CD4-positive, alpha-beta T cell treated with Interleukin-2 at 100 ng/mL for 4 hours (primary cell): ENCODE results near the gene FRMD4A.

Source experiments
- DNase-seq: peaks from one replicate; pipeline ENCODE4 v3.0.0-alpha.2; 2020; ENCODE audit warnings: low spot score

Gene FRMD4A

DNA sequence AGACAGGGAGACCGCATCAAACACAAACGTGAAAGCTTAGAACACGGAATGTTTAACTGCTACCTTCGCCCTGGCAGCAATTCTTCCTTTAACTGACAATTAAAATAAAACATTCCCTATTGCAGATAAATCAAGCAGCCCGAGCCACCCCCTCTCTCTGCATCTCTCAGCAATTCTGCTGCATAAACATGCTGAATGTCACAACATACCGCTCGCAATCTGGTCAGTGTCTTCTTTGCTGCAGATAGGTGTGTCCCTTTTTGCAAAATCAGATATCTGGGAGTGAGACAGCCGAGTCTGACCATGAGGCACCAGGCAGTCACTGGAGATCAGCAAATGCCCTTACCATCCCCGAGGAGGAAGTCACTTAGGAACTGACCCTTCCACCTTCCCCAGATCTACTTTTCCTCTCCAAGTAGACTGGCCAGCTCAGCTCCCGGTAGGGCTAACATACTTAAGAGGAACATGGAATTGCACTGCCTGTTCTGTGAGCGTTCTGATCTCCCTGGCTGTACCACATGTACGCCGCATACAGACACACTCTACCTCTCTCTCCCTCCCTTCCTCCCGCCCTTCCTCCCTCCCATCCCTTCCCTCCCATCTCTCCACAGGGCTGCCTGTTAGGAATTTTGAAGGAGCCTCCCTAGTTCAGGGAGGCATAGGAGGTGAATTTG lies at the start of gene FRMD4A:
FRMD4A (minus strand) TSS at position 537 of the 674 bp plus-strand sequence.
- no peak for DNase-seq

DNA sequence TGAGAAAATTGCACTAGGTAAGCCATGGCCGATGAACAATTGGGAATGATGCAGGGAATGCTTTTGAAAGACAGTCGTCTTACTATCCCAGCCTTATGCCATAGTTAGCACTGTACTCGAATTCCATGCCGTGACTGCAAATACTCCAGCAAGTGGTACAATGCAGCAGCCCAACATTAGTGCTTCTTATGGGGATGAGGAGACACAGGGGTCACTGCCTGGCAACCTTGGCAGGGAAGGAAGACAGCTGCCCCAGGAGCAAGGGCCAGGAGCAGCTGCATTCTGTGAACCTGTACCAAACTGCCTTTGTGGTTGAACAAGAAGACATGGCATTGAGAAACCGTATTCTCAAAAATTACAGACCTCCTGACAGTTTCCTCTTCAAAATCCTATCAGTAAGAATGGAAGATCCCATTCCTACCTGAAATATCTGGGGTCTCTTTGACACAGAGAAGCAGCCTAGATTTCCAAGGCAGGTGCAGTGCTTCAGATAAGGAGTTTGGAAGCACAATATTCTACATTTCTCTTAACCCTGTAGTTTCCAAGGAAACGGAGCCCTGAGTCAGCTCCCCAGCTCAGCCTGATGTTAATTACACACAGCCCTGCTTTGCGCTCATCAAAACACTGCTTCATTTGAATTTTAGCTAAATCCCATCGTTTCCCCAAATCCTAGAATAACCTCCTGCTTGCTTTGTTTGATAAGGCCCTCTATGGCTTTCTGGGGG lies 49.0 kb upstream of the FRMD4A start:
- no peak for DNase-seq

DNA sequence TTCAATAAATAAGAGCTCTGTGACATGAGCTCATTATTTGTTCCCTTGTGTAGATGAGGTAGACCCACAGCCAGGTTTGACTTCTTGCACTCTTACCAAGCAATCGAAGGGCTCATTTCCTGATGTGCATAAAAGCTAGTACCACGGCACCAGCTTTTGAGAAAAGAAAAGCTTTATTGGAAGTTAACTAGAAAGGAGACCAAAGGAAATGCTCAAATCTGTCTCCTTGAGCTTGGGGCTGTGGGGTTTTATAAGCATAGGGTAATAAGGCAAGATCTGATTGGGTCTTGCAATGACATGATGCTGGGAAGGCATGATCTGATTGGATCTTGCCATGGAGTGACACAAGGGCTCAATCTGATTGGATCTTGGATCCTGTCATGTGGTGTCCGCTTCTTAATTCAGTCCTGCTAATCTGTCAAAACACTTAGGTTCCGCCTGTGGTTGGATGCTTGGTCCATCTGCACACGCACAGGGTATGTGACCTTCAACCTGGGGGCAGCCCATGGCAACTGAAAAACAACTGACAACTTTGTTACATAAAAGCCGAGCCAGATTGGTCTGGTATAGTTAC lies 47.8 kb upstream of the FRMD4A start:
- DNase-seq: no peak

DNA sequence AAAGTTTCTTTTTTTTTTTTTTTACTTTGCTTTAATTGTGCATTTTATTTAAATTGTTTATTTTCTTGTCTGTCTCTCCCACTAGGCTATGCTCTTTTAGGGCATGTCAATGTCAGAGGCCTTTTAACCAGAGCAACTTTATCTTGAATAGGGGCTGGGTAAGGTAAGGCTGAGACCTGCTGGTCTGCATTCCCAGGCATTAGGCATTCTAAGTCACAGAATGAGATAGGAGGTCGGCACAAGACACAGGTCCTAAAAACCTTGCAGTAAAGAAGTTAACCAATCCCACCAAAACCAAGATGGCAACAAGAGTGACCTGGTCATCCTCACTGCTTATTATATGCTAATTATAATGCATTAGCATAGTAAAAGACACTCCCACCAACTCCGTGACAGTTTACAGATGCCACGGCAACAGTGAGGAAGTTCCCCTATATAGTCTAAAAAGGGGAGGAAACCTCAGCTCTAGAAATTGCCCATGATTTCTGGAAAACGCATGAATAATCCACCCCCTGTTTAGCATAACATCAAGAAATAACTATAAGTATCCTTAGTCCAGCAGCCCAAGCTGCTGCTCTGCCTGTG lies 47.0 kb upstream of the FRMD4A start:
- no peak for DNase-seq

DNA sequence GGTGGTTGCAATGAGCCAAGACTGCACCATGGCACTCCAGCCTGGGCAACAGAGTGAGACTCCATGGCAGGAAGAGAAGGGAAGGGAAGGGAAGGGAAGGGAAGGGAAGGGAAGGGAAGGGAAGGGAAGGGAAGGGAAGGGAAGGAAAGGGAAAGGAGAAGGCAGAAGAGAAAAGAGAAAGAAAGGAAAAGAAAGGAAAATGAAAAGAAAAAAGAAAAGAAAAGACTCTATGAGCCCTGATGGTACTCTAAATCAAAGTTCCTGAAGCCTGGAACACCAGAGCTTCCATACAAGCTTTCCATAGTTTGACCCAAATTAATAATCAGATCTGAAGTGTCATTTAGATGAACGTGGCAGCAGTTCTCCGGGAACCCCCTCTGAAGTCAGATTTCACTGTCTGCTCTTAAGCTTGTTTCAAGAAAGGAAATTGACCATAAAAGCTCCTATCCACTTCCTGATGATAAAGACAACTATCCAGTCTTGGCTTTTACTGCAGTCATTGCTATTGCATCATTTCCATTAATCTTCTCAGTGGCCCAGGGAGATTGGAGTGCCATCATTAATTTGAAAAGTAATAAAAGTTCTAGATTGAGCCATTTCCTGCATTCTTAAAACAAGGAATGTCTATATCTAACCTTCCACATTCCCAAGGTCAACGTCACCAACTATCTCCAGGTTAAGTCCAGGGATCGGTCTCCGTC lies 44.2 kb upstream of the FRMD4A start:
- no peak for DNase-seq

DNA sequence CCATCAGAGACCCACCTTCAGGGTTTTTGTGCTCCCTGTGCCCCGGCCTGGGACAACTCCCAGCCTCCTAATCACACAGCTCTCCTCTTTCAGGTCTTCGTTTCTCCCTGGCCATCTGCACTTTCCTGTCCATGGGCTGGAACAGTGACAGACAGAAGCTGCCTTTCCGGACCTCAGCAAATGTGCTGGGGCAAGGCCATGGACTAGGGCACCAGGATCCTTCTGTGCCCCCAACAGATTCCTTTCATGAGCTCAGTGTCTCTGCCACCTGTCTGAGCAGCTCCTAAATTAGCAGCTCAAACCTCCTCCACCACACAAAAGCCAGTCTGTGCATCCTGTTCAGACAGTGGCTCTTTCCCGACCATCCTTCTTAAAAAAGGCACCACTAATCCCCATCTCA lies 41.9 kb upstream of the FRMD4A start:
- no peak for DNase-seq

DNA sequence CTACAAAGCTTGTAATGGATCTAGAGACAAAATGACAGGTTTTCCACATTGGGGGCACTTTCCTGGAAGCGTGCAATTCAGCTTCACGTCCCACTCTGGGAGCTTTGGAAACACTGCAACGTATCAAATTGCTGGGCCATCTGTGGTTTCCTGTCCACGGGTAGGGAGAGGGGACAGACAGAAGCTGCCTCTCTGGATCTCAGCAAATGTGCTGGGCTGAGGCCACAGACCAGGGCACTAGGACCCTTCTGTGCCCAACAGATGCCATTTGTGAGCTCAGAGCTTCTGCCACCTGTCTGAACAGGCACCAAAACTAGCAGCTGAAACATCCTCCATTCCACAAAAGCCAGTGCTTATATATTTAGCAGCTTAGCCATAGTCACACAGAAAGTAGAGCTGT lies 40.9 kb upstream of the FRMD4A start:
- no peak for DNase-seq

DNA sequence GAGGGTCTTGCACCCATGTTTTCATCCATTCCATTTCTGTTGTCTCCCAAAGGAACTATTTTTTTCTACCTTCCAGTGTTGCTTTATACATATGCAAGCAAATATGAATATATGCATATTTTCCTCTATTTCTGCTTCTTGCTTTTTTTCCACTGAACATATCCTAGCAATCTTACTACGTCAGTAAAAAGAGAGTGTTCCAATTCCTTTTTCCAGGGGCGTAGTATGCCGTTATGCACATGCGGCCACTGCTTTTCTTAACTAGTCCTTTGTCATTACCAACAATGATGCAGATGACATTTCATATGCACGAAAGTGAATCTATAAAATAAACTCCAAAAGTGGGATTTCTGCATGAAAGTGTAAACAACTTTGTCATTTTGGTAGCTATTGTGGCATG lies 40.2 kb upstream of the FRMD4A start:
- DNase-seq: no peak

DNA sequence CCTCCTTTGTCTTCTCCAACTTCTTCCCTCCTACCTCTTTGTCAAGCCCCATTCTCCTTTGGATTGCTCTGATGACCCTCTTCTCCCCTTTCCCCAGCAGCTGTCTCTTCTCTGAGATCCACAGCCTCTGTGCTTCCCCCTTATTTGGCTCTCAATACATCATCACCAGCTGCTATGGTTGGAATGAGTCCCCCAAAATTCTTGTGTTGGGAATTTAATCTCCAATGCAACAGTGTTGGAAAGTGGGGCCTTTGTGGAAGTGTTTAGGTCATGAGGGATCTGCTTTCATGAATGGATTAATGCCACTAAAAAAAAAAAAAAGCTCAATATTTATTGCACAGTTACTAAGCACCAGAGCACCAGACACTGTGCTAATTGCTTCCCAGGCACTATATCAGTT lies 39.2 kb upstream of the FRMD4A start:
- DNase-seq: no peak

DNA sequence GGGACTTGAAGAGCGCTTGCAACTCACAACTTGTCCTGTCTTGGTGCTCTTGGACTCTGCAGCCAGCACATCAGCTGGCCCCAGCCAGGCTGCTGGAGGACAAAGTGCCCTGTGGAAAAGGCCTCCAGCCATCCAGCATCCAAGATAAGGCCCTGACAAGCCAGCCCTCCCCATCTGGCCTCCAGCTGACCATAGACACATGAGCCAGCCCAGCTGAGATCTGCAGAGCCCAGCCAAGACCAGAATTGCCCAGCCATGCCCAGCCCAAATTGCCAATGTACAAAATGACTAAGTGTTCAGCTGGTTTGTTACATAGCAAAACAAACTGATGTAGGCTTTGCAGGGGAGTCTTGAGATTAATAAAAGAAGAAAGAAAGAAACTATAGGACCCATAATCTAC lies 36.0 kb upstream of the FRMD4A start:
- no peak for DNase-seq

DNA sequence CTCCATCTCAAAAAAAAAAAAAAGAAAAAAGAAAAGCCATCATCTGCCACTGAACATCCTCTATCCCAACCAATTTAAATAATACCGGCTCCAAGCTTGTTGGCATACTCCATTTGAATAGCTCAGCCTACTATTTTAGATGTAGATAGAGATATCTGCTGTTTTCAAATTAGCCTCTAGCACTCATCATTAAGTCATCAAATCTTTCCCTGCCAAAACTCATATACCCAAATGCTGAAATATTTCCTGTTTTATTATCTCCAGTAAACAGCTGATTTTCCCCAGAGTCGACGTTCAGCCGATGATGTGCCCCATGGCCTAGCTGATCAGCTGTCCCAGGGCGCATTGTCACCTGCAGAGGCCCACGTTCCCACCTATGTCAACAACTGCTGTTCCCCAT lies 34.5 kb upstream of the FRMD4A start:
- no peak for DNase-seq

DNA sequence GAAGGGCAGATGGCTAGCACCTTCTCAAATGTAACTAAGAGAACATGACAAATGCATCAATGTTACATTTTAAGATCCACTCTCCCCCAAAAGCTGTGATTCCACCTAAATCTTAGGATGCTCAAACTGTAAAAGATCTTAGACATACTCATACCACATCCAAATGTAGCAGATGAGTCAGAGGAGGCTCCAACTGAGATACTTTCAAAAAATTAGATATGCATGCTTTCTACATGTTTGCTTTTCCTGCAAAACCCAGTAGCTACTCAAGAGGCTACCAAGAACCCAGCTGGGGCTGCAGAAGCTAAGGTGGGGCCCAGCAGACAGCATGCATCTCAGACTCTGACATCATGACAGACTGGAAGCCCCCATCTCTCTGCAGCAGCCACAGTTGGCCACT lies 31.4 kb upstream of the FRMD4A start:
- DNase-seq: no peak

DNA sequence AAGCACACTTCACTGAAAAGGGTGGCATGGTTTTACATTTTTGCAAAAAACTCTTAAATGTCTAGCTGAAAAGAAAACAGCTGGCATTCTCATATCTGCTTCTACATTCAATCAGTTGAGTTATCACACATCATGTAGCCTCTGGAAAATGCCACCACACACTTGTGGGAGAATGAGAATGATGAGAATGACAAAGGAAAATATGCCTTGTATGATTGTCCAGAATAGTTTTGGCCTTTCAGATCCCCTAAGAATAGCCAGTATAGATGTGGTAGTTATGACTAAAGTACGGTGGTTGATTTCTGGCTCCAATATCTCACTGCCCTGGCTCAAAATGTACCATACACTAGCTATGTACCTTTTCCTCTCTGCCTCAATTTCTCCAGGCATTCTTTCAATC lies 30.2 kb upstream of the FRMD4A start:
- no peak for DNase-seq

DNA sequence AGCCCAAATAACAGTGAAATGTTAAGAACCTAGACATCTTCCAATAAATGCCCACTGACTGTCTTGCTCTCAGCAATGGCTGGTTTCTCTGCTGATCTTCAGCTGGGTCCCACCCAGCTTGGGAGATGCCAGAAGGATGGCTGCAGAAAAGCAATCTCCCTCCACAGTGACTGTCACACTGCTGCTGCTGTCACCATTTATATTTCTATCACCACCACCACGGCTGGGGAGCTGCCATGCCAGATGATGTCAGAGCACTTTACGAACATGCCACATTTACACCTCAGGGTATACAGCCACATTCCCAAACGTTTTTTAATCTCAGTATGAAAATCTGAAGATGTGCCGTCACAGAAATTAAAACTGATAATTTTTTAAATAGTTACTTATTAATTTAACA lies 29.8 kb upstream of the FRMD4A start:
- DNase-seq: no peak

DNA sequence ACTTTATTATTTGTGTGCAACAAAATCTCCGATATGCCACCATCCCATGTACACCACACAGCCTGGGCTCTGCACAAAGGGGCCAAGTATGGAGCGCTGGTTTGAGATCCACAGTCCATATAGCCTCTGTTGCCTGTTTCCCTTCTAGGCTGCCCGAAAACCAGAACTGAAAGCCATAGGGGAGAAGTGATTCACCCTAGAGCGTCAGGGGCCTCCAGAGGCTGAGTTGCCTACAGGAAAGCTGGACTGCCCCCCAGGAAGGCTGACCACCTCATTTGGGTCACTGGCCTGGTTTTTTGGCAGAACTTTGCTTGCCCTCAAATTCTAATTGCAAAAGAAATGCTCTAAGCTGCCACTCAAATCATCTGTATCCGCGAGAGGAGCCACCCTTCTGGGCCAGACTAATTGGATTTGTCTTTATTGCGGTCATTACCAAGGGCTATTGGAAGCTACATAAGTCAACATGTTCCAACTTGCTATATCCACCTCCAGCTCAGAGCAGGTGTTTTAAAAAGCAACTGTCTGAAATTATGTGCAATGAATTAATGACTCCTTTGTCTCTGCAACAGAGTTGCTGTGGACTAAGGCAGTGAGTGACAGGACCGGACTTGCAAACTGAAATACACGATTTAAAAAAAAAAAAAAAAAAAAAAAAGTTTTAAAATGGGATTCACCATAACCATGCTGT lies 28.3 kb upstream of the FRMD4A start:
- no peak for DNase-seq

DNA sequence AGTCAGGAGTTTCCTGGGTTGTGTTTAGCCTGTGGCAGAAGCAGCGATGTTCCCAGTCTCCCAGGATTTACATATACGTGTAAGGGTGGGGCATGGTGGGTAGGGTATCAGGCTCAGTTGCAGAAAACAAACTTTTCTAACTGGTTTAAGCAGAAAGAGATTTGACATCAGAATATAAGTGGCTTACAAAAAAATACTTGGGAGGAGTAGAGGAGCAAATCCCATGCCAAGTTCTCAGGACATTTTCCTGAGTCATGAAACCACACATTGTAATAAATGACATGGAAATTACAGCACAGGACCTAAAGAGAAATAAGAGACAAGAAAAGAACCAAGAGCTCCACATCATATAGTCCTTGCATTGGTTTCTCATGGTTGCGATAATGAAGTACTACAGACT lies 26.2 kb upstream of the FRMD4A start:
- no peak for DNase-seq

DNA sequence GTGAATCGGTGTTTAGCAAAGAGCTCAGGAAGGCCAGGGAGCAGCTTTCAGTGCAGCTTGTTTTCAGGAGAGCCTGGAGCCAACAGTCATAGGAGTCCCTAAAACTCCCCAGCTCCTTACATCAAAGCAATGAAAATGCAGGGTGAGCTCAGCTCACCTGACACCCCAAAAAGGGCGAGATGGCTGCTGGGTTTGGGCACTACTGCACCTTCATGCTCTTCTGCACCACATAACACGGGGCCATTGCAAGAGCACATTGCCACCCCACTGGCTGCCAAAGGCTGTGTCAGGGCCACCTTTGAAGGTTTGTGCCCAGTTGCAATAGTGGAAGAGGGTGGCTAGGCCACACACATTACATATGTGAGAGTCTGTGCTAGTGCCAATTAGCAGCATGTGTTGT lies 25.0 kb upstream of the FRMD4A start:
- no peak for DNase-seq

DNA sequence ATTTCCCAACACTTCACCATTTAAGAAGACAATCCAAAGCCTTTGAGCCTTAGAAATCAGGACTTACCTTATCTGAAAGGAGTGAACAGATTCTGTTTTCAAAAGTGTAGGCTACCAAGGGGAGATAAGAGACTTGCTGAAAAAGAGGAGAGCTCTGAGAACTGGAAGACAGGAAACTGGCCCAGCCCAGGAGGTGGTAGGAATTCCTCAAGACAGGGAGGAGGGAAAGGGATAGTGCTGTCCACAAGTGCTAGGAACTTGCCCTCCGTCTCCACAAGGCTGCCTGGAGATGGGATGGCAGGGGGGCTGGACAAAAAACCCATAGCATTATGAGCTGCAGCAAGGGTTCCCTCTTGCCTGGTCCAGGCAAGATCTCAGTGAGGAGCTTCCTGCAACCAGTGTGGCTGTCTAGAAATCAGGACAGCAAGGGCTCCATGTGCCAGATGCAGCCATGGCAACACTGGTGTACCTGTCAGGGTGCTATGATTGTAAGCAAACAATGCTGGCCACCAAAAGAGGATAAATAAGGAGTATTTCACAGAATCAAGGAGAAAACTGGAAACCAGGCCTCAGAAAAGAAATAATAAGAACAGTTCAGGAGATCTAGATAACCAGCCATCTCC lies 22.7 kb upstream of the FRMD4A start:
- DNase-seq: no peak

DNA sequence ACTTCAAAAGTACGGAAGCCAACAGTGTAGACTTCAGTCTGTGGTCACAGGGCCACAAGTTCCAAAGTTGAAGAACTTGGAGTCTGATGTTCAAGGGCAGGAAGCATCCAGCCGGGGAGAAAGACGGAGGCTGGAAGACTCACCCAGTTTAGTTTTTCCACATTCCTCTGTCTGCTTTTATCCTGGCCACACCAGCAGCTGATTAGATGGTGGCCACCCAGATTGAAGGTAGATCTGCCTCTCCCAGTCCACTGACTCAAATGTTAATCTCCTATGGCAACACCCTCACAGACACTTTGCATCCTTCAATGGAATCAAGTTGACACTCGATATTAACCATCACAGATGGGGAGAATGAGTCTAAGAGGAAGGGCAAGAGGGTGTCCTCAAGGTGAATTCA lies 19.3 kb upstream of the FRMD4A start:
- DNase-seq: no peak

DNA sequence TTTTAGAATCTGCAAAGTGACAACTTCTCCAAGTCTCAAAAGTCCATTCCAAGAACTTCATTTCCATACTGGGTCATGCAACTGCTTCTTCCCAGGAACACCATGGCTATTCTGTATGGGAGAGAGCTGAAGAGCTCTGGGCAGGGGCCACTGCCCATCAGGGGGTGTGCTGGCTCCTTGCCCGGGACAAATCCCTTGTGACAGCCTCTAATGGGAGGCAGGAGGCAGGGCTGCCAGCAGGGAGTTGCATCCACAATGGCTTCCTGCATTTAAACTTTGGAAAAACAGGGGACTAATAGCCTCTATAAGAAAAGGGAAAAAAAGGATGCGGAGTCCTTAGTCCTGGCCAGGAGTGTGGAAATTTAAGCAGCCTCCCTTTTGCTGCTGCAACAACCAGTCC lies 18.4 kb upstream of the FRMD4A start:
- no peak for DNase-seq

DNA sequence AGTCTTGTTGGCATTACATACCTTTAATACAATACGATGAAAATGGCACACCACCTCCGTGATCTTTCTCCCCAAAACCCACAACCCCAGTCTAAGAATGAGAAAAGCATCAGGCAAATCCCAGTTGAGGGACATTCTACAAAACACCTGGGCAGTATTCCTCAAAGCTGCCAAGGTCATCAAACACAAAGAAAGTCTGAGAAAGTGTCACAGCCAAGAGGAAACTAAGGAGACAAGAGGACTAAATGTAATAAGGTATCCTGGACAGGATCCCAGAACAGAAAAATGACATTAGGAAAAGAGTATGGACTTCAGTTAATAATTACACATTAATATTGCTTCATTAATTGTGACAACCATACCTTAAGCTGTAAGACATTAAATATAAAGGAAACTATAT lies 14.5 kb upstream of the FRMD4A start:
- no peak for DNase-seq
